Measurements from ENCODE around the gene ZBED4.

ZBED4 gene

GRCh38 chr22:49879871-49880270, 26.2 kb downstream of the ZBED4 start:
- DNase-seq: no peak

GRCh38 chr22:49880281-49880680, 26.6 kb downstream of the ZBED4 start:
- DNase-seq: no peak

- DNase-seq: no peak
These were observed 28.2 kb downstream of the ZBED4 start for GRCh38 chr22:49881856-49882255.

GRCh38 chr22:49882519-49883293, 29.1 kb downstream of the ZBED4 start:
- no peak for DNase-seq

GRCh38 chr22:49883294-49883640, 29.6 kb downstream of the ZBED4 start:
- DNase-seq: no peak

- no peak for DNase-seq
These were observed 30.4 kb downstream of the ZBED4 start for GRCh38 chr22:49884075-49884474.

- no peak for DNase-seq
These were observed 31.0 kb downstream of the ZBED4 start for GRCh38 chr22:49884503-49885260.

- no peak for DNase-seq
These were observed 31.6 kb downstream of the ZBED4 start for GRCh38 chr22:49885281-49885680.

- no peak for DNase-seq
These were observed 32.2 kb downstream of the ZBED4 start for GRCh38 chr22:49885881-49886280.

- no peak for DNase-seq
These were observed 32.9 kb downstream of the ZBED4 start for GRCh38 chr22:49886346-49887063.

- no peak for DNase-seq
These were observed 33.4 kb downstream of the ZBED4 start for GRCh38 chr22:49887064-49887451.

- DNase-seq: no peak
These were observed 34.1 kb downstream of the ZBED4 start for GRCh38 chr22:49887702-49888101.

- no peak for DNase-seq
These were observed 35.4 kb downstream of the ZBED4 start for GRCh38 chr22:49889071-49889470.

- DNase-seq: no peak
These were observed 38.7 kb downstream of the ZBED4 start for GRCh38 chr22:49892226-49892899.

GRCh38 chr22:49893025-49893424, 39.4 kb downstream of the ZBED4 start:
- no peak for DNase-seq

- no peak for DNase-seq
These were observed 40.8 kb downstream of the ZBED4 start for GRCh38 chr22:49894322-49895054.

GRCh38 chr22:49896201-49896600, 42.6 kb downstream of the ZBED4 start:
- DNase-seq: no peak

GRCh38 chr22:49897015-49897684, 43.5 kb downstream of the ZBED4 start:
- no peak for DNase-seq

- no peak for DNase-seq
These were observed 45.9 kb downstream of the ZBED4 start for GRCh38 chr22:49899530-49899929.

- no peak for DNase-seq
These were observed 47.0 kb downstream of the ZBED4 start for GRCh38 chr22:49900441-49901230.

- DNase-seq: no peak
These were observed 47.8 kb downstream of the ZBED4 start for GRCh38 chr22:49901457-49901856.
